H1 (cell line): ENCODE results near the gene PATE4. TPM values are rescaled to one million over a fixed set of nuclear protein-coding genes. Genes with fewer than 3 reads are reported as not detected.

Experiments
- CTCF ChIA-PET: fragments of 300-600 bp; sonication (Branson Sonifier 250); formaldehyde crosslinking; loops from one replicate; lab custom pipeline; 2021; ENCODE audit not compliant: partially characterized antibody; lab: Charles Lee
- POLR2A ChIA-PET: fragments of 300-600 bp; sonication (Branson Sonifier 250); formaldehyde crosslinking; loops from one replicate; lab custom pipeline; 2021; ENCODE audit warnings: inconsistent platforms; ENCODE audit not compliant: partially characterized antibody; lab: Charles Lee
- DNase-seq, 2 experiments: peaks; one replicate each; pipeline versions ENCODE4 v3.0.0 to v3.0.0-alpha.2; 2010 to 2022; ENCODE audit warnings: low spot score in 2 of 2, low read depth in 1 of 2, mixed read lengths in 1 of 2
- FAIRE-seq: peaks from 2 replicates; lab custom pipeline; 2011; peaks lifted over from hg19 to GRCh38; lab: Jason Lieb, UNC
- H2AFZ ChIP-seq: 2 replicates; pipeline ENCODE4 v1.8.1; 2012; ENCODE audit warnings: low read length, inconsistent platforms
- H2AK5ac ChIP-seq: 2 replicates; pipeline ENCODE4 v1.6.1; 2013; ENCODE audit warnings: low read depth, low read length
- H2BK120ac ChIP-seq: replicated peaks from 2 replicates; pipeline ENCODE3; 2013; ENCODE audit warnings: low read depth, low read length, inconsistent platforms
- H2BK12ac ChIP-seq: 2 replicates; pipeline ENCODE4 v1.6.1; 2013; ENCODE audit warnings: low read depth, low read length
- H2BK15ac ChIP-seq: 2 replicates; pipeline ENCODE4 v1.6.1; 2013; ENCODE audit warnings: low read length
- H2BK20ac ChIP-seq: 2 replicates; pipeline ENCODE4 v1.6.1; 2013; ENCODE audit warnings: low read length
- H2BK5ac ChIP-seq: 2 replicates; pipeline ENCODE4 v1.6.1; 2013; ENCODE audit warnings: low read depth, low read length
- H3K14ac ChIP-seq: 2 replicates; pipeline ENCODE4 v1.6.1; 2013; ENCODE audit warnings: inconsistent platforms; ENCODE audit not compliant: insufficient read length
- H3K18ac ChIP-seq: 2 replicates; pipeline ENCODE4 v1.6.1; 2013; ENCODE audit warnings: low read length; ENCODE audit errors: extremely low read depth
- H3K23ac ChIP-seq: 2 replicates; pipeline ENCODE4 v1.6.1; 2013; ENCODE audit warnings: inconsistent platforms; ENCODE audit not compliant: insufficient read length
- H3K23me2 ChIP-seq: 2 replicates; pipeline ENCODE4 v1.6.1; 2013; ENCODE audit warnings: low read depth, low read length
- H3K27ac ChIP-seq: 2 replicates; pipeline ENCODE4 v1.6.1; 2011; ENCODE audit warnings: low read depth, low read length, inconsistent platforms
- H3K27me3 ChIP-seq, 4 experiments: replicated peaks in 1 of 4; 1 replicate in 1 of 4; 2 replicates in 3 of 4; pipeline versions ENCODE4 v1.6.1 to v1.8.1; 2011 to 2013; ENCODE audit warnings: low read length in 3 of 4, mild to moderate bottlenecking in 3 of 4, inconsistent platforms in 2 of 4, mixed read lengths in 2 of 4, moderate library complexity in 1 of 4; ENCODE audit not compliant: control insufficient read depth in 3 of 4, insufficient read depth in 3 of 4; ENCODE audit errors: extremely low read depth in 1 of 4
- H3K36me3 ChIP-seq, 4 experiments: 2 replicates each; pipeline versions ENCODE4 v1.6.1 to v1.8.1; 2011 to 2013; ENCODE audit warnings: mild to moderate bottlenecking in 4 of 4, low read length in 3 of 4, moderate library complexity in 2 of 4, control low read depth in 1 of 4, inconsistent platforms in 1 of 4; ENCODE audit not compliant: insufficient read depth in 4 of 4, control insufficient read depth in 2 of 4
- H3K4ac ChIP-seq: replicated peaks from 2 replicates; pipeline ENCODE3; 2013; ENCODE audit warnings: low read length, low read depth, mixed read lengths, inconsistent platforms; ENCODE audit not compliant: insufficient read length
- H3K4me1 ChIP-seq, 4 experiments: replicated peaks in 1 of 4; 1 replicate in 1 of 4; 2 replicates in 3 of 4; pipeline versions ENCODE4 v1.6.1 to v1.8.1; 2011 to 2013; ENCODE audit warnings: low read length in 3 of 4, inconsistent platforms in 2 of 4, mixed read lengths in 1 of 4; ENCODE audit not compliant: insufficient read depth in 4 of 4, control insufficient read depth in 3 of 4
- H3K4me2 ChIP-seq, 2 experiments: 2 replicates each; pipeline versions ENCODE4 v1.6.1 to v1.8.1; 2011 to 2013; ENCODE audit warnings: low read depth in 2 of 2, low read length in 2 of 2, control low read depth in 1 of 2, inconsistent platforms in 1 of 2, mild to moderate bottlenecking in 1 of 2; ENCODE audit not compliant: insufficient read depth in 1 of 2
- H3K4me3 ChIP-seq, 4 experiments: fragments of 200-600, 300-600 bp in 1 of 4; sonication (generic), shearing (Covaris generic), sonication (Bioruptor Twin) in 1 of 4; 2 replicates each; pipeline versions ENCODE4 v1.5.1 to v1.8.1; 2011 to 2016; ENCODE audit warnings: low read length in 4 of 4, low read depth in 3 of 4, control low read depth in 2 of 4, inconsistent platforms in 2 of 4, mild to moderate bottlenecking in 2 of 4, mixed read lengths in 1 of 4, moderate library complexity in 1 of 4; ENCODE audit not compliant: insufficient read depth in 2 of 4; ENCODE audit errors: extremely low read depth in 1 of 4
- H3K56ac ChIP-seq: replicated peaks from 2 replicates; pipeline ENCODE3; 2013; ENCODE audit warnings: low read depth, mild to moderate bottlenecking, mixed read lengths, low read length, inconsistent platforms; ENCODE audit not compliant: insufficient read length
- H3K79me1 ChIP-seq: 2 replicates; pipeline ENCODE4 v1.6.1; 2013; ENCODE audit warnings: low read depth, low read length, control low read depth
- H3K79me2 ChIP-seq, 2 experiments: 2 replicates each; pipeline versions ENCODE4 v1.6.1 to v1.8.1; 2012 to 2013; ENCODE audit warnings: low read length in 2 of 2, mild to moderate bottlenecking in 2 of 2, inconsistent platforms in 1 of 2; ENCODE audit not compliant: insufficient read depth in 2 of 2, control insufficient read depth in 1 of 2
- H3K9ac ChIP-seq, 4 experiments: replicated peaks in 1 of 4; 1 replicate in 1 of 4; 2 replicates in 3 of 4; pipeline versions ENCODE4 v1.6.1 to v1.8.1; 2011 to 2013; ENCODE audit warnings: low read depth in 3 of 4, low read length in 3 of 4, control low read depth in 2 of 4, mild to moderate bottlenecking in 2 of 4, moderate library complexity in 2 of 4, inconsistent platforms in 1 of 4; ENCODE audit errors: extremely low read depth in 1 of 4
- H3K9me3 ChIP-seq, 2 experiments: 2 replicates each; pipeline versions ENCODE4 v1.6.1 to v1.8.1; 2012 to 2013; ENCODE audit warnings: mild to moderate bottlenecking in 2 of 2, moderate library complexity in 2 of 2, control low read depth in 1 of 2, inconsistent platforms in 1 of 2, low read depth in 1 of 2, low read length in 1 of 2, mixed read lengths in 1 of 2; ENCODE audit not compliant: insufficient read depth in 2 of 2
- H4K20me1 ChIP-seq, 2 experiments: replicated peaks in 1 of 2; 2 replicates each; pipeline versions ENCODE3 to v1.8.1; 2011 to 2013; ENCODE audit warnings: inconsistent platforms in 2 of 2, low read length in 2 of 2, mild to moderate bottlenecking in 1 of 2; ENCODE audit not compliant: insufficient read depth in 2 of 2, control insufficient read depth in 1 of 2
- H4K5ac ChIP-seq: 2 replicates; pipeline ENCODE4 v1.6.1; 2013; ENCODE audit warnings: low read length, low read depth, mixed read lengths, inconsistent platforms; ENCODE audit not compliant: insufficient read length
- H4K8ac ChIP-seq: 2 replicates; pipeline ENCODE4 v1.8.0; 2013; ENCODE audit warnings: mild to moderate bottlenecking, moderate library complexity, low read length, inconsistent platforms; ENCODE audit not compliant: insufficient read depth; ENCODE audit errors: extremely low read depth
- H4K91ac ChIP-seq: replicated peaks from 2 replicates; pipeline ENCODE3; 2013; ENCODE audit warnings: low read length, mixed read lengths, inconsistent platforms; ENCODE audit not compliant: insufficient read length
- BRCA1 ChIP-seq: IDR thresholded peaks from 2 replicates; pipeline ENCODE4 v1.6.1; 2012; ENCODE audit warnings: low read depth, low read length, improper control_type of control experiment
- CHD2 ChIP-seq: IDR thresholded peaks from 2 replicates; pipeline ENCODE4 v1.6.1; 2012; ENCODE audit warnings: low read length, improper control_type of control experiment
- EZH2 ChIP-seq: fragments of 200-600 bp; sonication (generic); IDR thresholded peaks from 2 replicates; pipeline ENCODE4 v1.7.1; 2012; ENCODE audit warnings: low read depth, mild to moderate bottlenecking, moderate library complexity, low read length, inconsistent platforms; ENCODE audit not compliant: severe bottlenecking
- MAFK ChIP-seq: IDR thresholded peaks from 2 replicates; pipeline ENCODE4 v1.6.1; 2012; ENCODE audit warnings: low read depth, mild to moderate bottlenecking, improper control_type of control experiment, low read length
- POLR2AphosphoS5 ChIP-seq: IDR thresholded peaks from 2 replicates; pipeline ENCODE4 v1.6.1; 2011; ENCODE audit warnings: low read depth, low read length
- SIRT6 ChIP-seq: IDR thresholded peaks from one replicate; pipeline ENCODE4 v1.7.1; 2012; ENCODE audit warnings: low read length, inconsistent platforms
- SUZ12 ChIP-seq: fragments of 200-600 bp; sonication (generic); IDR thresholded peaks from 2 replicates; pipeline ENCODE4 v1.6.1; 2012; ENCODE audit warnings: mild to moderate bottlenecking, inconsistent platforms, low read length, moderate library complexity, mixed read lengths
- TCF12 ChIP-seq: IDR thresholded peaks from 2 replicates; pipeline ENCODE4 v1.6.1; 2011; ENCODE audit warnings: low read depth, mild to moderate bottlenecking, low read length
- YY1 ChIP-seq: IDR thresholded peaks from 2 replicates; pipeline ENCODE4 v1.6.1; 2011; ENCODE audit warnings: low read depth, mild to moderate bottlenecking, low read length
- WGBS, 2 experiments: shearing (Covaris generic) in 1 of 2; methylation state at CpG; one replicate each; pipeline versions ENCODE4 v1.1.6 to v1.1.7; 2013 to 2015; ENCODE audit warnings: low lambda C conversion rate in 2 of 2, mixed read lengths in 2 of 2, inconsistent platforms in 1 of 2, low coverage in 1 of 2, missing lambda C conversion rate in 1 of 2; ENCODE audit not compliant: insufficient replicate concordance in 2 of 2, insufficient coverage in 1 of 2, insufficient read length in 1 of 2; ENCODE audit errors: extremely low coverage in 1 of 2, missing lambda C conversion rate in 1 of 2; 5-methylcytosine and 5-hydroxymethylcytosine counted together
- polyA plus RNA-seq, 7 experiments: library from polyadenylated mRNA; depleted of rRNA in 3 of 7; stranded (reverse) in 5 of 7; unstranded in 2 of 7; fragments of >200 nt in 5 of 7; fragments of 200-250 nt in 2 of 7; gene quantifications; 1 replicate in 5 of 7; 2 replicates in 1 of 7; 4 replicates in 1 of 7; pipeline versions ENCODE4 v1.2.1 to v1.2.3, GENCODE V29; 2011 to 2013; ENCODE audit warnings: missing spikeins in 2 of 7, mixed read lengths in 2 of 7
- total RNA-seq: library from RNA; stranded (reverse); fragmentation: NEBNext Ultra II Directional; extraction: Animal tissue kit (Norgen Biotek cat#: 25700); gene quantifications from 2 replicates; pipeline ENCODE4 v1.2.1, GENCODE V29; 2021

The PATE4 gene
- total and polyA plus RNA-seq, 2 of the 8 experiments (the other 6 are each of a cell fraction or from before 2014, with no cell fraction given): not detected

- Histone ChIP-seq H3K9ac (no peak overlapping the region), H3K18ac (no peak overlapping the region), H3K27ac (no peak overlapping the region), H3K4me2 (no peak overlapping the region), H4K91ac (no peak overlapping the region), H2BK5ac (no peak overlapping the region), H3K4me1 (no peaks in the 10 kb centered on the region), H3K79me1 (no peaks in the 10 kb centered on the region), H3K23ac (no peak overlapping the region), H2AFZ (no peak overlapping the region), H4K8ac (no peak overlapping the region), H2BK20ac (no peak overlapping the region), H3K27me3 (no peaks in the 10 kb centered on the region), H4K20me1 (no peaks in the 10 kb centered on the region), H3K36me3 (no peaks in the 10 kb centered on the region), H3K79me2 (no peaks in the 10 kb centered on the region), H3K4ac (no peak overlapping the region), H3K9me3 (peaks cover 0 to 3% of the 10 kb centered on the region in 2 experiments; a peak in 1 of 4 replicates), H3K23me2 (no peaks in the 10 kb centered on the region), H2BK120ac (no peak overlapping the region), H3K4me3 (no peak overlapping the region), H4K5ac (no peak overlapping the region), H2BK12ac (no peak overlapping the region), H3K56ac (no peak overlapping the region), H2BK15ac (no peak overlapping the region), H3K14ac (no peak overlapping the region), H2AK5ac (no peak overlapping the region)
- ChIA-PET CTCF (interaction anchor here (0.6 to 1.1 kb wide), 4 partner anchors 36 to 133 kb away, joined by 3 to 5 read pairs (median 4); partner anchors contain the start of gene PATE1), POLR2A (no interaction called here)
- DNase-seq (no peak), FAIRE-seq (no peak)
- WGBS, 2 experiments: 85% methylated on average over 6 of the region's 6 CpGs; no CpG with 5 or more reads in 1 of the 2 experiments
- TF ChIP-seq YY1: no peak
- TF ChIP-seq CHD2: no peak
- TF ChIP-seq BRCA1: no peak
- no peak for TF ChIP-seq TCF12
- no peak for TF ChIP-seq SUZ12
- no peak for TF ChIP-seq EZH2
- TF ChIP-seq MAFK: no peak
- TF ChIP-seq POLR2AphosphoS5: no peak
- TF ChIP-seq SIRT6: no peak
Measured at GRCh38 chr11:125835748-125836147, 2.6 kb downstream of the PATE4 start.
